Activated T-cell treated with anti-CD3 and anti-CD28 coated beads, Interleukin-2, amount 50 U/mL, for 4 hours (primary cell): ENCODE measurements around the gene CCPG1. TPM values are rescaled to one million over a fixed set of nuclear protein-coding genes. Genes with fewer than 3 reads are reported as not detected.
A peak's percentile ranks its signal among the peaks of the same experiment; 100 is the strongest.

ENCODE experiments used
- ATAC-seq, 2 donors: fragments of 200-7000 bp; cut with Tn5 transposase; one replicate each; pipeline ENCODE4 v1.10.0; 2021
- DNase-seq: peaks from one replicate; pipeline ENCODE4 v3.0.0-alpha.2; 2020
- H3K27me3 Mint-ChIP-seq: one replicate; pipeline ENCODE4 v1.8.0; 2021; ENCODE audit warnings: low read depth, mixed read lengths
- H3K36me3 Mint-ChIP-seq: one replicate; pipeline ENCODE4 v1.8.0; 2022; ENCODE audit warnings: mixed read lengths; ENCODE audit not compliant: insufficient read depth
- H3K4me1 Mint-ChIP-seq: one replicate; pipeline ENCODE4 v1.8.0; 2021; ENCODE audit warnings: low read depth, mixed read lengths
- H3K4me3 Mint-ChIP-seq: one replicate; pipeline ENCODE4 v1.8.0; 2021; ENCODE audit warnings: mild to moderate bottlenecking, moderate library complexity, mixed read lengths
- H3K9me3 Mint-ChIP-seq: one replicate; pipeline ENCODE4 v1.8.0; 2021; ENCODE audit warnings: mixed read lengths
- total RNA-seq, 3 donors: library from RNA; stranded (reverse); gene quantifications; one replicate each; pipeline ENCODE4 v1.2.1, GENCODE V29; 2021

Gene CCPG1
- total RNA-seq, 3 donors from 2014 or later: 7.1 to 9.9 (median 7.1) TPM

DNA sequence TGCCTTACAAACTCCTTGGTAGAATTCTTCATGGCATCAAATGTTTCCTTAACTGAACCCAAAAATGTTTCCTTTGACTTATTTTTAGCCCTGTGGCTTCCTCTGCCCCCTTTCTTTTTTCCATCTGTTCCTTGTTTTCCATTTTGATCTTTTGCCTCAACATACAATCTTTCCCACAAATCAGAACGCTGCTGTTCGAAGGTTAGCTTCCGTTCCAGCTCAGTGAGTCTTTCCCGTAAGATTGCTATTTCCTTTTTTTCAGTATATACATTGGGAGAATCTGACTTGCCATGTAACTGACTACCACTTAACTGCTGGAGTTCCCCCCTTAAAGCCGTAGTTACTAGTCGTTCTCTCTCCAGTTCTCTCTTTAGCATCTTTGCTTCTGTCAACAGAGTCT is 47.9 kb downstream of the CCPG1 start:
- Mint-ChIP-seq H3K4me1 (no peaks in the 10 kb centered on the region), H3K27me3 (no peaks in the 10 kb centered on the region), H3K4me3 (no peak overlapping the region), H3K9me3 (no peaks in the 10 kb centered on the region), H3K36me3 (peaks cover 23% of the 10 kb centered on the region)
- ATAC-seq: no peak
- DNase-seq: no peak

GRCh38 chr15:55358471-55358870 is 49.7 kb downstream of the CCPG1 start:
- Mint-ChIP-seq H3K9me3 (no peaks in the 10 kb centered on the region), H3K36me3 (peaks cover 24% of the 10 kb centered on the region), H3K4me3 (no peak overlapping the region), H3K4me1 (no peaks in the 10 kb centered on the region), H3K27me3 (no peaks in the 10 kb centered on the region)
- ATAC-seq (no peak), DNase-seq (no peak)

- DNase-seq (no peak), ATAC-seq (no peak)
- Mint-ChIP-seq H3K4me3 (no peak overlapping the region), H3K9me3 (no peaks in the 10 kb centered on the region), H3K4me1 (no peaks in the 10 kb centered on the region), H3K36me3 (peaks cover 24% of the 10 kb centered on the region), H3K27me3 (no peaks in the 10 kb centered on the region)
Observed at GRCh38 chr15:55357774-55358173, 50.4 kb downstream of the CCPG1 start.

DNA sequence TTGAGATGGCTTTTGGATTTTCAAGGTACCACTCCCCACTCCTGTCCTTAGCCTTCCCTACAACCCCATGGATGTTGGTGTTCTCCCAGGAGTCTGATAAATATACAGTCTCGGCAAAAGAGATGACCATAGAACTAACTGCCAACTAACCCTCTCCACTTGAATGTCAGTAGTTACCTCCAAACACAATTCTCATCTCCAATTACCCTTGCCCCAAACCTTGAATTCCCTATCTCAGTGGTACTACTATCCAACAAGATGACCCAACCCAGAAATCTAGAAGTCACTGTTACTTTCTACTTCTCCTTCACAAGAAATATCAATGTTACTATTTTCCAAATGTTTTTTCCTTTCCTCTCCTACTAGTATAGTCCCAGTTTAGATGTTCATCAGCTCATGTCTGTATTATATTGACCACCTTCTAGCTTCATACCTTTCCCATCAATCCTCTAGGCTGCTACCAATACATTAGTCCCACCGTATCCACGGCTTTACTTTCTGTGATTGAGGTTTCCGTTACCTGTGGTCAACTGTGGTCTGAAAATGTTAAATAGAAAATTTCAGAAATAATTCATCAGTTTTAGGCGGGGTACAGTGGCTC is 51.1 kb downstream of the CCPG1 start:
- Mint-ChIP-seq H3K9me3 (no peaks in the 10 kb centered on the region), H3K4me3 (no peak overlapping the region), H3K27me3 (no peaks in the 10 kb centered on the region), H3K4me1 (no peaks in the 10 kb centered on the region), H3K36me3 (peaks cover 21% of the 10 kb centered on the region)
- ATAC-seq (no peak), DNase-seq (no peak)

GRCh38 chr15:55353025-55353424 is 55.1 kb downstream of the CCPG1 start:
- Mint-ChIP-seq H3K36me3 (peaks cover 18% of the 10 kb centered on the region), H3K9me3 (no peaks in the 10 kb centered on the region), H3K27me3 (no peaks in the 10 kb centered on the region), H3K4me3 (no peak overlapping the region), H3K4me1 (no peaks in the 10 kb centered on the region)
- ATAC-seq: no peak
- DNase-seq: no peak

DNA sequence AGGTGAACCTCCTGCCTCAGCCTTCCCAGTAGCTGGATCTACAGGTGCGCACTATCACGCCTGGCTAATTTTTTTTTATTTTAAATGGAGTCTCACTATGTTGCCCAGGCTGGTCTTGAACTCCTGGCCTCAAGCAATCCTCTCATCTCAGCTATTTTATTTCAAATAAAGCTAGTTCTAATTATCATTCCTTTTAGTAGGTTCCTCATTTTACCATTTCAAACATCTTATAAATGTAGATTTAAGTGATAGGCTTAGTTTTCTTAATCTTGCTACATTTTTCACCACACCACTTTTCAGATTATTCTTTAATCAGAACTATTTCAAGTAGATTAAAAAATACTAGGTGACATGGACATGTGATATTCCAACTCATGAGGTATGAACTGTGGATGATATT is 58.9 kb downstream of the CCPG1 start:
- no peaks in the 10 kb centered on the region for H3K9me3 Mint-ChIP-seq
- ATAC-seq: no peak
- no peaks in the 10 kb centered on the region for H3K27me3 Mint-ChIP-seq
- H3K4me3 Mint-ChIP-seq: no peak overlapping the region
- DNase-seq: no peak
- no peaks in the 10 kb centered on the region for H3K4me1 Mint-ChIP-seq
- H3K36me3 Mint-ChIP-seq: peaks cover 22% of the 10 kb centered on the region

DNA sequence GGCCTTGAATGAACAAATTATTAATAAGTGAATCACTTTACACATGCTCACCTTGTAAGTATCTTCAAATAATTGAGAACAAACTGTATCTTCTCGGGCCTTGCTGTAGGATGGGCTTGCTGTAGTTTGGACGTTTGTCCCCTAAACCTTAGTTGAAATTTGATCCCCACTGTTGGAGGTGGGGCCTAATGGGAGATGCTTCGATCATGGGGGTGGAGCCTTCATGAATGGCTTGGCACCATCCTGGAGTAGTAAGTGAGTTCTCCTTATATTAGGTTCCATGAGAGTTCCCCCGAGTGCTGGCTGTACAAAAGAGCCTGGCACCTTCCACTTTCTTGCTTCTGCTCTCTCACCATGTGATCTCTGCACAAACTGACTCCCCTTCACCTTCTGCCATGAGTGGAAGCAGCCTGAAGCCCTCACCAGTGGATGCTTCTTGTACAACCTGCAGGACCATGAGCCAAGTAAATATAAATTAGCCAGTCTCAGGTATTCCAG is 59.8 kb downstream of the CCPG1 start:
- DNase-seq: no peak
- Mint-ChIP-seq H3K27me3 (no peaks in the 10 kb centered on the region), H3K9me3 (no peaks in the 10 kb centered on the region), H3K4me3 (no peak overlapping the region), H3K4me1 (no peaks in the 10 kb centered on the region), H3K36me3 (peaks cover 30% of the 10 kb centered on the region)
- no peak for ATAC-seq

DNA sequence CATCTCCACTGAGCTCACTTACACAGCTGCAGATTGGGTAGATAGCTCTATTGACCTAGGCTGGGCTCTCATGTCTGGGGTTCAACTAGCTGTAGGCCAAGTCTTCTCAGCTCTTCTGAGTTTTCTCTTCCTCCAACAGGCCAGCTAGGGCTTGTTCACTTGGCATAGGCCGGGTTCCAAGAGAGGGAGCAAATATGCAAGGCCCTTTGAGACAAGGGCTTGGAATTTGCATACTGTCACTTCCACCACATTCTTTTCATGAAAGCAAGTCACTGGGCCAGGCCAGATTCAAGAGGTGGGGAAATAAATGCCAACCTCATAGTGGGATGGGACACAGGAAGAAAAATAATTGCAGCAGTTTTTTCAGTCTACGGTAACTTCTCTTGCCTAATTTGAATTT is 64.0 kb downstream of the CCPG1 start:
- no peaks in the 10 kb centered on the region for H3K27me3 Mint-ChIP-seq
- ATAC-seq (no peak), DNase-seq (no peak)
- peaks cover 31% of the 10 kb centered on the region for H3K36me3 Mint-ChIP-seq
- H3K4me1 Mint-ChIP-seq: no peaks in the 10 kb centered on the region
- H3K9me3 Mint-ChIP-seq: no peaks in the 10 kb centered on the region
- no peak overlapping the region for H3K4me3 Mint-ChIP-seq

- no peak for ATAC-seq
Observed at GRCh38 chr15:55343168-55343567, 65.0 kb downstream of the CCPG1 start.

GRCh38 chr15:55337160-55337559 is 71.0 kb downstream of the CCPG1 start:
- H3K4me1 Mint-ChIP-seq: no peaks in the 10 kb centered on the region
- ATAC-seq: no peak
- DNase-seq: no peak
- H3K9me3 Mint-ChIP-seq: no peaks in the 10 kb centered on the region
- H3K27me3 Mint-ChIP-seq: no peaks in the 10 kb centered on the region
- no peak overlapping the region for H3K4me3 Mint-ChIP-seq
- peaks cover 17% of the 10 kb centered on the region for H3K36me3 Mint-ChIP-seq

More at GRCh38 chr15:55343168-55343567, 65.0 kb downstream of the CCPG1 start:
- peaks cover 29% of the 10 kb centered on the region for H3K36me3 Mint-ChIP-seq
- H3K27me3 Mint-ChIP-seq: no peaks in the 10 kb centered on the region
- DNase-seq: no peak
- H3K4me1 Mint-ChIP-seq: no peaks in the 10 kb centered on the region
- H3K9me3 Mint-ChIP-seq: no peaks in the 10 kb centered on the region
- no peak overlapping the region for H3K4me3 Mint-ChIP-seq

GRCh38 chr15:55334997-55335396 is 73.2 kb downstream of the CCPG1 start:
- Mint-ChIP-seq H3K27me3 (no peaks in the 10 kb centered on the region), H3K36me3 (peaks cover 23% of the 10 kb centered on the region), H3K4me1 (no peaks in the 10 kb centered on the region), H3K4me3 (no peak overlapping the region), H3K9me3 (no peaks in the 10 kb centered on the region)
- ATAC-seq (no peak), DNase-seq (no peak)

DNA sequence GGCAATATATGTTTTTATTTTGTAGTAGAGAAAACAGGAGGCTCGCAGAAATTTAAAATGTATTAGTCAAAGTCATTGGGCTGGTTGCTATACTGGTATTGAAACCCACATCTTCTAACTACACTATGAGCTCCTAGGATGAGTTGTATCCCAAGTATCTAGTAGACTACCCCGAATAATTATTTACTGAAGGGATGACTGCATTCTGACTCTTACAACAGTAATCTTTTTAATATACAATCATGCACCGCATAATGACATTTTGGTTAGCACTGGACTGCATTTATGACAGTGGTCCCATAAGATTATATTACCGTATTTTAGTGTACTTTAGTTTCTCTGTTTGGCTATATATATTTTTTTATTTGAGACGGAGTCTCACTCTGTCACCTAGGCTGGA is 73.8 kb downstream of the CCPG1 start:
- H3K9me3 Mint-ChIP-seq: no peaks in the 10 kb centered on the region
- H3K27me3 Mint-ChIP-seq: no peaks in the 10 kb centered on the region
- peaks cover 17% of the 10 kb centered on the region for H3K36me3 Mint-ChIP-seq
- H3K4me1 Mint-ChIP-seq: no peaks in the 10 kb centered on the region
- ATAC-seq (no peak), DNase-seq (no peak)
- no peak overlapping the region for H3K4me3 Mint-ChIP-seq

DNA sequence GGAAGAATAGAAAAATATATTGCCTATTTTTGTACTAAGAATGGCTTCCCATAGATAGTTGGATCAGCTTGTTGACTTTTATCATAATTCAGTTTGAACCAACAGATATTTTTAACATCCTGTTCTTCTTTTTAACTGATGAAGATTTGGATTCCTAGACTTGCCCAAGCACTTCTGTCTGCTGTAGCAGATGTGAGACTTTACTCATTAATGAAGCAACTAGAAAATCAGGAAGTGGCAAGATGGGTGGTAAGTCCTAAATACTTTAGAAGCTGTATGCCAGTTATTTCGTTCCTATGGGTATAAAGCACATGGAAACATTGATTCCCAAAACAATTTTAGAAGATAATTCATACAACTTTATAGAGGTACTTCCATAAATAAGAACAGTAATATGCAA is 80.8 kb downstream of the CCPG1 start:
- H3K27me3 Mint-ChIP-seq: no peaks in the 10 kb centered on the region
- DNase-seq: no peak
- H3K4me3 Mint-ChIP-seq: no peak overlapping the region
- ATAC-seq: no peak
- H3K9me3 Mint-ChIP-seq: no peaks in the 10 kb centered on the region
- H3K4me1 Mint-ChIP-seq: peaks cover 6% of the 10 kb centered on the region
- peaks cover 16% of the 10 kb centered on the region for H3K36me3 Mint-ChIP-seq

- Mint-ChIP-seq H3K36me3 (peaks cover 9% of the 10 kb centered on the region), H3K4me1 (peaks cover 29% of the 10 kb centered on the region), H3K27me3 (no peaks in the 10 kb centered on the region)
Observed at GRCh38 chr15:55322467-55322866, 85.7 kb downstream of the CCPG1 start.

GRCh38 chr15:55320963-55321362 is 87.2 kb downstream of the CCPG1 start:
- Mint-ChIP-seq H3K4me1 (peaks cover 38% of the 10 kb centered on the region), H3K9me3 (no peaks in the 10 kb centered on the region), H3K36me3 (peaks cover 12% of the 10 kb centered on the region), H3K27me3 (no peaks in the 10 kb centered on the region), H3K4me3 (no peak overlapping the region)
- ATAC-seq (no peak), DNase-seq (no peak)

More at GRCh38 chr15:55322467-55322866, 85.7 kb downstream of the CCPG1 start:
- ATAC-seq: no peak
- no peaks in the 10 kb centered on the region for H3K9me3 Mint-ChIP-seq
- no peak for DNase-seq
- H3K4me3 Mint-ChIP-seq: no peak overlapping the region

DNA sequence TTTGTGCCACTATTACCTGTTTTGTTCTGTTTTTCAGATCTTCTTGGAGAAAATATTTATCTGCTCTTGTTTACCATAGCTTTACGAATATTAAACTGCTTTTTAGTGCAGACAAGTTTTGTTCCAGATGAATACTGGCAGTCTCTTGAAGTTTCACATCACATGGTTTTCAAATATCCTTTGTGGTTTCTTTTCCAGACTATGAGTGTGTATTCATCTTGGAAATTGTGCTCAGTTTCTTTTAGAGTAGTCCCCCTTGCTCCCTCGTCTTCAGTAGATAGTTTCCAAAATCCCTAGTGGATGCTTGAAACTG is 88.0 kb downstream of the CCPG1 start:
- ATAC-seq (no peak), DNase-seq (no peak)
- Mint-ChIP-seq H3K36me3 (peaks cover 12% of the 10 kb centered on the region), H3K27me3 (no peaks in the 10 kb centered on the region), H3K4me1 (peaks cover 45% of the 10 kb centered on the region), H3K9me3 (no peaks in the 10 kb centered on the region), H3K4me3 (peak overlapping the region; percentile 98)
